ENCODE data around the gene IKZF1.

GRCh38 chr7:50355817-50356178, 51.3 kb downstream of the IKZF1 start:
- TF ChIP-seq EZH2 (IDR thresholded peaks at IDR 0.05; ENCODE audit: borderline replicate concordance, low read depth, low read length, poor library complexity, severe bottlenecking) (no peak), CTCF (conservative IDR thresholded peaks at IDR 0.05; ENCODE audit: low read depth, low read length) (no peak)

Measured in A673 (cell line).